Measurements from ENCODE around the gene FBN1. TPM values are rescaled to one million over a fixed set of nuclear protein-coding genes. Genes with fewer than 3 reads are reported as not detected.

FBN1 gene
- total RNA-seq, 4 donors from 2014 or later, result 17.6 to 106 (median 31.2) TPM

GRCh38 chr15:48418343-48418742 is 227.2 kb downstream of the FBN1 start:
- no peak for TF ChIP-seq POLR2A (IDR thresholded peaks at IDR 0.05)
- TF ChIP-seq EP300 (IDR thresholded peaks at IDR 0.05; ENCODE audit: low read depth), result no peak
- TF ChIP-seq POLR2AphosphoS5 (IDR thresholded peaks at IDR 0.05), result no peak
- TF ChIP-seq CTCF (IDR thresholded peaks at IDR 0.05), result no peak
- Histone ChIP-seq H3K4me1 (no peaks in the 10 kb centered on the region), H3K4me3 (no peak overlapping the region), H3K27me3 (no peaks in the 10 kb centered on the region), H3K27ac (no peak overlapping the region), H3K9me3 (no peaks in the 10 kb centered on the region), H3K36me3 (no peaks in the 10 kb centered on the region)
- DNase-seq, result no peak
- in situ Hi-C loops (cut with MboI; ENCODE audit: low pct_ligation_motif_present in 1 of 4, low pct_unique_long_range_greater_than_20kb in 1 of 4, low sequenced_read_pairs in 3 of 4), result no loop called here
- intact Hi-C loops (cut with DNase I; ENCODE audit: low total_unique reads), result no loop called here
- 49 to 51% methylated on average over 3 of the region's 3 CpGs for WGBS, 2 donors (ENCODE audit: low coverage in 1 of 2)

- no peaks in the 10 kb centered on the region for H3K27me3 ChIP-seq
- no peak for TF ChIP-seq POLR2A (IDR thresholded peaks at IDR 0.05)
- no peak for TF ChIP-seq EP300 (IDR thresholded peaks at IDR 0.05; ENCODE audit: low read depth)
- TF ChIP-seq CTCF (IDR thresholded peaks at IDR 0.05), result no peak
- no peak for TF ChIP-seq POLR2AphosphoS5 (IDR thresholded peaks at IDR 0.05)
- H3K27ac ChIP-seq, result no peak overlapping the region
- no peaks in the 10 kb centered on the region for H3K9me3 ChIP-seq
- no peaks in the 10 kb centered on the region for H3K4me1 ChIP-seq
- no peak overlapping the region for H3K4me3 ChIP-seq
- 76% methylated on average over 3 of the region's 3 CpGs; no CpG with 5 or more reads in 1 of the 2 donors for WGBS, 2 donors (ENCODE audit: low coverage in 1 of 2)
- intact Hi-C loops (cut with DNase I; ENCODE audit: low total_unique reads), result no loop called here
- no peak for DNase-seq
- in situ Hi-C loops (cut with MboI; ENCODE audit: low pct_ligation_motif_present in 1 of 4, low pct_unique_long_range_greater_than_20kb in 1 of 4, low sequenced_read_pairs in 3 of 4), result no loop called here
- no peaks in the 10 kb centered on the region for H3K36me3 ChIP-seq
Measured at GRCh38 chr15:48416301-48416700, 229.2 kb downstream of the FBN1 start.

- intact Hi-C loops (cut with DNase I; ENCODE audit: low total_unique reads) (no loop called here), in situ Hi-C loops (cut with MboI; ENCODE audit: low pct_ligation_motif_present in 1 of 4, low pct_unique_long_range_greater_than_20kb in 1 of 4, low sequenced_read_pairs in 3 of 4) (no loop called here)
- H3K4me1 ChIP-seq, result no peaks in the 10 kb centered on the region
- no peaks in the 10 kb centered on the region for H3K27me3 ChIP-seq
- H3K27ac ChIP-seq, result no peak overlapping the region
- H3K9me3 ChIP-seq, result no peaks in the 10 kb centered on the region
- 72 to 87% methylated on average over 4 to 15 of the region's 15 CpGs for WGBS, 2 donors (ENCODE audit: low coverage in 1 of 2)
- TF ChIP-seq POLR2AphosphoS5 (IDR thresholded peaks at IDR 0.05) (no peak), CTCF (IDR thresholded peaks at IDR 0.05) (no peak), EP300 (IDR thresholded peaks at IDR 0.05; ENCODE audit: low read depth) (no peak), POLR2A (IDR thresholded peaks at IDR 0.05) (no peak)
- no peak overlapping the region for H3K4me3 ChIP-seq
- no peaks in the 10 kb centered on the region for H3K36me3 ChIP-seq
- DNase-seq, result no peak
Measured at GRCh38 chr15:48415036-48415886, 230.2 kb downstream of the FBN1 start.

- intact Hi-C loops (cut with DNase I; ENCODE audit: low total_unique reads), result no loop called here
- no peaks in the 10 kb centered on the region for H3K27me3 ChIP-seq
- no peaks in the 10 kb centered on the region for H3K36me3 ChIP-seq
- H3K4me1 ChIP-seq, result no peaks in the 10 kb centered on the region
- 82 to 86% methylated on average over 3 of the region's 3 CpGs for WGBS, 2 donors (ENCODE audit: low coverage in 1 of 2)
- H3K4me3 ChIP-seq, result no peak overlapping the region
- DNase-seq, result no peak
- H3K27ac ChIP-seq, result peak overlapping the region in 2 of 4 donors; percentile 18 to 36
- H3K9me3 ChIP-seq, result no peaks in the 10 kb centered on the region
- TF ChIP-seq CTCF (IDR thresholded peaks at IDR 0.05) (no peak), EP300 (IDR thresholded peaks at IDR 0.05; ENCODE audit: low read depth) (no peak), POLR2AphosphoS5 (IDR thresholded peaks at IDR 0.05) (peak in 1 of 3 donors; percentile 17), POLR2A (IDR thresholded peaks at IDR 0.05) (no peak)
- in situ Hi-C loops (cut with MboI; ENCODE audit: low pct_ligation_motif_present in 1 of 4, low pct_unique_long_range_greater_than_20kb in 1 of 4, low sequenced_read_pairs in 3 of 4), result no loop called here
Measured at GRCh38 chr15:48414015-48414414, 231.5 kb downstream of the FBN1 start.
